ENCODE results near the gene HDAC4. TPM values are rescaled to one million over a fixed set of nuclear protein-coding genes. Genes with fewer than 3 reads are reported as not detected.

Gene HDAC4
- total and polyA plus RNA-seq, 9 of the 15 experiments (the other 6 are each of a cell fraction or from before 2014, with no cell fraction given): 0.11 to 20.2 (median 4.0) TPM

DNA sequence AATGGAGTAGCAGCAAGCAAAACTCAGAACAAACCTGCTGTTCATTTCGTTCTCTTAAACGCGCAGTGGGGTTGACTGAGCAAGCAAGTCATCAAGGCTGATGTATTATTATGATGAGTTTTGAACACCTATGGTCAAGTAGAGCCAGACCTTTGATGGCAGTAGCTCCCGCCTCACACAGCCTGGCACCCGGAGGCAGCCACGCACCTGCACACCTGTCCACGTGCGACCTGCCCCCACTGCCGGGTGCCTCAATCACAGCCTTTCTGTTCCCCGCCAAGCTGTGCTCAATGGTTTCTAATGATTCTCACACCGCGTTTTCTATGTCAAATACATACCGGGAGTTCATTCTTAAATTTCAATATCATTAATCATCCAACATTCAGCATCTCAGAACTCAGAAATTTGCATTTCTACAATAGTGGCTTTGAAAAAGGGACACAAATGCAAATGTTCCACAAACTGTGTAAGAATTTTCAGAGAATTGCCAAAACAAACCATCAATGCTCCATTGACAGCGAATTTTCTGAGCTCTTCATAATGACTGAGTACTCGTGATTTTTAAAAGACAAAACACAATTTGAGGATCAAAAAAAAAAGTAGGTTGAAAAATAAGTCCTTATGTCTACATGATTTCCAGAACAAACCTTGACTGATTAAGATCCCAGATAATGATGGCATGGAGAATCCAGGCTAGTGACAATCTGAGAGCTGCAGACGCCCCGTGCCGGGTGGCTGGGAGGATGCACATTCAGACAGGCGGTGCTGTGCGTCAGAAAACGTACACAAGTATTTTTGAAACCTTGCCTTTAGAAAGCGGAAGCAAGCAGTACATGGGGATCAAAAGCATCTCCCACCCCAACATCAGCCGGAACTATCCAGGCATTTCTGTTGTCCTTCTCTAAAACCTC lies 56.6 kb downstream of the HDAC4 start:
- H3K36me3 ChIP-seq (ENCODE audit: control insufficient read depth, insufficient read depth, low read length): no peaks in the 10 kb centered on the region
- intact Hi-C loops (cut with micrococcal nuclease): no loop called here
- no peaks in the 10 kb centered on the region for H3K27me3 ChIP-seq (ENCODE audit: control insufficient read depth in 2 of 2, insufficient read depth in 2 of 2, low read length in 2 of 2)
- no peak overlapping the region for H3K9ac ChIP-seq (ENCODE audit: insufficient read depth in 1 of 2, low read depth in 2 of 2, low read length in 2 of 2)
- no peak overlapping the region for H2AFZ ChIP-seq (ENCODE audit: low read depth, low read length)
- ATAC-seq: no peak
- no peak overlapping the region for H3K27ac ChIP-seq (ENCODE audit: extremely low read depth, low read depth, low read length)
- ChIA-PET CTCF (ENCODE audit: low intra/inter-chr PET ratio) (no interaction called here), POLR2A (interaction anchor here (0.6 to 1.4 kb wide), 2 partner anchors 11 to 46 kb away, joined by 3 to 4 read pairs; no protein-coding TSS in a partner anchor)
- no peak for DNase-seq (ENCODE audit: extremely low read depth in 1 of 4, low spot score in 3 of 4)
- no peaks in the 10 kb centered on the region for H3K9me3 ChIP-seq (replicated peaks; ENCODE audit: control insufficient read depth, insufficient read depth, low read depth, low read length)
- H3K9me1 ChIP-seq (ENCODE audit: control insufficient read depth, insufficient read depth, low read length): no peaks in the 10 kb centered on the region
- H4K20me1 ChIP-seq (replicated peaks; ENCODE audit: control insufficient read depth, insufficient read depth, low read length): no peaks in the 10 kb centered on the region; the same call in 1 of the 2 replicates
- peaks cover 18% of the 10 kb centered on the region for H3K79me2 ChIP-seq (ENCODE audit: control insufficient read depth, insufficient read depth, low read length)
- BruUV-seq (replicated peaks): no TSS peak
- 92% methylated on average over 20 of the region's 23 CpGs for WGBS (ENCODE audit: insufficient coverage, low coverage, missing lambda C conversion rate)
- TF ChIP-seq LCOR (CRISPR knock-in tag; IDR thresholded peaks at IDR 0.05): no peak
- no peak for TF ChIP-seq CBFA2T2 (conservative IDR thresholded peaks at IDR 0.05)
- no peak for TF ChIP-seq MAZ (CRISPR knock-in tag; conservative IDR thresholded peaks at IDR 0.05 in 1 of 2, IDR thresholded peaks at IDR 0.05 in 1 of 2)
- no peak for TF ChIP-seq ARHGAP35 (IDR thresholded peaks at IDR 0.05; ENCODE audit: partially characterized antibody)
- TF ChIP-seq ZNF77 (CRISPR knock-in tag; IDR thresholded peaks at IDR 0.05): no peak
- TF ChIP-seq SMARCB1 (IDR thresholded peaks at IDR 0.05; ENCODE audit: insufficient read length, low read depth): no peak
- no peak for TF ChIP-seq NCOA1 (IDR thresholded peaks at IDR 0.05; ENCODE audit: low read depth)
- no peak for TF ChIP-seq NCOA4 (IDR thresholded peaks at IDR 0.05; ENCODE audit: partially characterized antibody)
- TF ChIP-seq MCM3 (IDR thresholded peaks at IDR 0.05): no peak
- no peak for TF ChIP-seq TEAD1 (CRISPR knock-in tag; IDR thresholded peaks at IDR 0.05)
- no peak overlapping the region for H3K4me3 ChIP-seq
- no peak for FAIRE-seq
- no peak overlapping the region for H3K4me2 ChIP-seq (ENCODE audit: insufficient read depth, low read length)
- no peaks in the 10 kb centered on the region; a peak in 1 of 5 replicates for H3K4me1 ChIP-seq (replicated peaks in 1 of 2; ENCODE audit: control insufficient read depth in 2 of 2, insufficient read depth in 2 of 2, low read length in 2 of 2)
- in situ Hi-C loops (cut with MboI): no loop called here
